HL-60 (cell line): ENCODE measurements around the gene ZNF385D.

ENCODE experiments used
- CTCF ChIP-seq: IDR thresholded peaks from one replicate; pipeline ENCODE4 v1.5.1; 2011; ENCODE audit warnings: low read length, control low read depth, inconsistent platforms; ENCODE audit not compliant: insufficient read depth
- GABPA ChIP-seq: IDR thresholded peaks from 2 replicates; pipeline ENCODE4 v1.6.1; 2012; ENCODE audit warnings: low read depth
- POLR2AphosphoS5 ChIP-seq: IDR thresholded peaks from 2 replicates; pipeline ENCODE4 v1.6.1; 2012; ENCODE audit warnings: low read depth
- REST ChIP-seq: IDR thresholded peaks from 2 replicates; pipeline ENCODE4 v1.6.1; 2012; ENCODE audit warnings: low read depth; ENCODE audit not compliant: insufficient replicate concordance

DNA sequence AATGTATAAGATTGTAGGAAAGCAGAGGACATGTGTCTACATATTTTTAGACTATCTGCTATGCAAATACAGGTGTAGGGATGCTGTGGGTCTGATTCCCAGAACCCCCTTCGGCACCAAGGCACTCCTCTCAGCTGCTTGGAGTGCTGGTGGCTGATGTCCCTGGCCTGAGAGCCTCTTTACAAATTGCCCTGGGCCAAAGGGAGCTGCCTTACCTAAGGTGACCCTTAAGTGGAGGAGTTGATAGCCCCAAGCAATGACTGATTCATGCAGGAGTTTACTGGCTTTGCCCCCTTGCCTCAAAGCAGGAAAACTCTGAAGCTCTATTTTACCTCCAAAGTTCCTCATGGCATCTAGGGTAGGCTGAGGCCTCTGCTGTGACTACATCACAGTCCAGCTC is 83.0 kb downstream of the ZNF385D start:
- no peak for TF ChIP-seq GABPA
- no peak for TF ChIP-seq CTCF
- no peak for TF ChIP-seq POLR2AphosphoS5
- no peak for TF ChIP-seq REST
